Calu3 (cell line): ENCODE data around the gene PDE7B. TPM values are rescaled to one million over a fixed set of nuclear protein-coding genes. Genes with fewer than 3 reads are reported as not detected.

Source experiments
- BruUV-seq: library from RNA; stranded (reverse); fragments of 400-500 nt; replicated peaks from 2 replicates; lab custom pipeline; 2021; lab: Mats Ljungman, UMichigan
- CTCF ChIA-PET: fragments of 300-600 bp; sonication (Branson Sonifier 250); formaldehyde crosslinking; loops from one replicate; lab custom pipeline; 2022; ENCODE audit warnings: antibody characterized with exemption; lab: Charles Lee
- DNase-seq: peaks from one replicate; pipeline ENCODE4 v3.0.0; 2022
- H3K27ac Mint-ChIP-seq: one replicate; pipeline ENCODE4 v1.8.0; 2022; ENCODE audit warnings: mixed read lengths; ENCODE audit not compliant: unreplicated experiment
- H3K27me3 Mint-ChIP-seq: one replicate; pipeline ENCODE4 v1.8.0; 2022; ENCODE audit warnings: mixed read lengths; ENCODE audit not compliant: unreplicated experiment
- H3K36me3 Mint-ChIP-seq: one replicate; pipeline ENCODE4 v1.8.0; 2022; ENCODE audit warnings: mild to moderate bottlenecking, moderate library complexity, mixed read lengths; ENCODE audit not compliant: insufficient read depth, unreplicated experiment
- H3K4me1 Mint-ChIP-seq: one replicate; pipeline ENCODE4 v1.8.0; 2022; ENCODE audit warnings: mild to moderate bottlenecking, low read depth, mixed read lengths; ENCODE audit not compliant: unreplicated experiment
- H3K4me3 Mint-ChIP-seq: one replicate; pipeline ENCODE4 v1.8.0; 2022; ENCODE audit warnings: mild to moderate bottlenecking, low read depth, moderate library complexity, mixed read lengths; ENCODE audit not compliant: unreplicated experiment
- H3K9me3 Mint-ChIP-seq: one replicate; pipeline ENCODE4 v1.8.0; 2022; ENCODE audit warnings: low read depth, mixed read lengths; ENCODE audit not compliant: unreplicated experiment
- intact Hi-C: fragments of 100-400 bp; cut with micrococcal nuclease; formaldehyde crosslinking; loops from one replicate; pipeline ENCODE4 v1.10.0; 2022; ENCODE audit not compliant: unreplicated experiment
- total RNA-seq: library from RNA; stranded (reverse); gene quantifications from 2 replicates; pipeline ENCODE4 v1.2.3, GENCODE V29; 2022
- TF ChIP-seq, protein P1 (sequence below): fragments of 200-600 bp; IDR thresholded peaks from one replicate; pipeline ENCODE4 v1.8.0; 2022; ENCODE audit warnings: antibody characterized with exemption; ENCODE audit not compliant: unreplicated experiment

PDE7B gene
- total RNA-seq, 1 experiment from 2014 or later = 0.09 TPM

DNA sequence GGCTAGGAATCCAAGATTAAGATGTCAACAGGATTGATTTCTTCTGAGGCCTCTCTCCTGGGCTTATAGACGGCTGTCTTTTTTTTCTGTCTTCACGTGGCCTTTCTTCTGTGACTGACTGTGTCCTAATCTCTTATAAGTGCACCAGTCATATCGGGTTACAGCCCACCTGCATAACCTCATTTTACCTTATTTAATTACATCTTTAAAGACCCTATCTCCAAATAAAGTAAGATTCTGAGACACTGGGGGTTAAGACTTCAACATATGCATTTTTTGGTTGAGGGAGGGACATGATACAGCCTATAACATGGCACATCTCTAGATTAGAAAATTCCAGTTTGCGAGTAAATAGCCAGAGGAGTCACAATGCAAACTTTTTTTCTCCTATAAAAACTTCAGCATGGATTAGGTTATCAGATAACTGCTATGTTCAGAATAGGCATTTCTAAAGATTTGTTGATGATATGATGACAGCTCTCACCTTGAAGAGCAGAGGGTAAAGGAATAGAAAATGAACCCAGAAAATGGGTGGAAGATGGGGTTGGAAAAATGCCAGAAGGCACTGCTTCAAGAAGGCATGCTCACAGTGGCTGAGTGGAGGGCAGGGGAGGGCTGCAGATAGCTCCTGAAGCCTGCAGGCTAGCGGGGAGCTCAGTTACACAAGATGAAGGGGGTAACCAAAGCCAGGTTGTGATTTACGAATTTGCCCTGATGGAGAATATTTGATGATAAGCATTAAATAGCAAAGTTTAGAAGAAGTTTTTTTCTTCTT, 8.7 kb upstream of the PDE7B start:
- TF ChIP-seq, protein P1, sequence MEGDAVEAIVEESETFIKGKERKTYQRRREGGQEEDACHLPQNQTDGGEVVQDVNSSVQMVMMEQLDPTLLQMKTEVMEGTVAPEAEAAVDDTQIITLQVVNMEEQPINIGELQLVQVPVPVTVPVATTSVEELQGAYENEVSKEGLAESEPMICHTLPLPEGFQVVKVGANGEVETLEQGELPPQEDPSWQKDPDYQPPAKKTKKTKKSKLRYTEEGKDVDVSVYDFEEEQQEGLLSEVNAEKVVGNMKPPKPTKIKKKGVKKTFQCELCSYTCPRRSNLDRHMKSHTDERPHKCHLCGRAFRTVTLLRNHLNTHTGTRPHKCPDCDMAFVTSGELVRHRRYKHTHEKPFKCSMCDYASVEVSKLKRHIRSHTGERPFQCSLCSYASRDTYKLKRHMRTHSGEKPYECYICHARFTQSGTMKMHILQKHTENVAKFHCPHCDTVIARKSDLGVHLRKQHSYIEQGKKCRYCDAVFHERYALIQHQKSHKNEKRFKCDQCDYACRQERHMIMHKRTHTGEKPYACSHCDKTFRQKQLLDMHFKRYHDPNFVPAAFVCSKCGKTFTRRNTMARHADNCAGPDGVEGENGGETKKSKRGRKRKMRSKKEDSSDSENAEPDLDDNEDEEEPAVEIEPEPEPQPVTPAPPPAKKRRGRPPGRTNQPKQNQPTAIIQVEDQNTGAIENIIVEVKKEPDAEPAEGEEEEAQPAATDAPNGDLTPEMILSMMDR = no peak
- intact Hi-C loops = no loop called here
- H3K27me3 Mint-ChIP-seq = peaks cover 13% of the 10 kb centered on the region
- H3K9me3 Mint-ChIP-seq = no peaks in the 10 kb centered on the region
- no TSS peak for BruUV-seq
- DNase-seq = no peak
- no peak overlapping the region for H3K4me3 Mint-ChIP-seq
- no peaks in the 10 kb centered on the region for H3K4me1 Mint-ChIP-seq
- no peaks in the 10 kb centered on the region for H3K36me3 Mint-ChIP-seq
- CTCF ChIA-PET = no interaction called here
- no peak overlapping the region for H3K27ac Mint-ChIP-seq

DNA sequence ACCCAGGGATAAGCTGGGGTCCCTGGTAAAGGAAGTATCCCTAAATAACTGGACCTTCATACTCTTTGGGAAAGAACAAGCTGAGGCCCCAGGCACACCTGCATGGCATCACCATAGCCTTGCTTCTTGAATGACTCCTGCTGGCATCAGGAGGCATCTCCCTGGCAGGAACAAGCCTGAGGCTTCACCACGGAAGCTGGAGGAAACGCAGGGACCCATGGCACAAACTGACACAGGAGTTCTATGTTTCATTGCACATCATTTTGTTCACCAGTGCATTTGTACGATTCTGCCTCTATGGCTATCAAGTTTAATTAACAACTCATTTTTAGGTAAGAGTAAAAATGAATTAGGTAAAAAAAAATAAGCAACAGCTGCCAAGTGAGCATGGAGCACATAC, 619 bp upstream of the PDE7B start:
- no peaks in the 10 kb centered on the region for H3K36me3 Mint-ChIP-seq
- no peaks in the 10 kb centered on the region for H3K27me3 Mint-ChIP-seq
- TF ChIP-seq, protein P1 = no peak
- no peak overlapping the region for H3K27ac Mint-ChIP-seq
- H3K4me1 Mint-ChIP-seq = peaks cover 10% of the 10 kb centered on the region
- intact Hi-C loops = no loop called here
- CTCF ChIA-PET = no interaction called here
- no TSS peak for BruUV-seq
- no peak overlapping the region for H3K4me3 Mint-ChIP-seq
- no peaks in the 10 kb centered on the region for H3K9me3 Mint-ChIP-seq
- DNase-seq = no peak

DNA sequence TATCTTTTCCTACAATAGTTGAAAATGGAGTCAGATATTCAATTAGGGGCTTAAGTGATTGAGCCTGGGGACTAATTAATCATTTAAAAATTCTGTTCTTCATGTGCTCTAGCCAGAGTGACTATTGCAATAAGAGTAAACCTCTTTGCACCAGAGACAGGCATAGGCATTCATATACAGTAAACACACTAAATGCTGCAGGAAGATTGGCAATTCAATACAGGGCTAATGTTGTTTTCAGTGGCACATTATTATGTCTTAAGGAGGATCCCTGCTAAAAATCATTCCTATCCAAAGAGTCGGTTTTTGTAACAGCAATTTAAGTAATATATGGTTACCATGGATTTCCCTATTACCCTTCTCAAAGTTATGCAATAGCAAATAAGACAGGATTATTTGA, 1.2 kb downstream of the PDE7B start:
- intact Hi-C loops = no loop called here
- H3K4me1 Mint-ChIP-seq = peaks cover 10% of the 10 kb centered on the region
- CTCF ChIA-PET = no interaction called here

DNA sequence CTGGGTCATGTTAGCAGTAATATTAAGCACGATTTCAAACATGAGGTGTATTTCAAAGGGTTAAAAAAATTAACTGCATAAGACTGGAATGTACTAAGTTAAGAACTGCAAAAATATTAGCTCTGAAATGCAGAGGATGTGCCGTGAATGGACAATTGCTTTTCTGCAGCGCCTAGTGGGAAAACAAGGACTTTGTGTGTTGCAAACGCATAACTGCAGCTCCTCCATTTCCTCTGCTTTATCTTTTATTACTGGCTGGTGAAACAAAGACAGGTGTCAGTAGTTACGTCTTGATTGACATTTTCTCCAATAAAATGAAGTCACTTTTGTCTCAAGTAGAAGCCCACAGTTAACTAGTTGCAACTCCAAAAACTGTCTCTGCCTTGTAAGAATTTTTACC, 1.7 kb downstream of the PDE7B start:
- Mint-ChIP-seq H3K4me1 (peaks cover 10% of the 10 kb centered on the region), H3K4me3 (no peak overlapping the region), H3K36me3 (no peaks in the 10 kb centered on the region), H3K27ac (no peak overlapping the region), H3K9me3 (no peaks in the 10 kb centered on the region), H3K27me3 (no peaks in the 10 kb centered on the region)
- TF ChIP-seq, protein P1 = no peak
- intact Hi-C loops = no loop called here
- CTCF ChIA-PET = no interaction called here
- BruUV-seq = no TSS peak
- DNase-seq = no peak

More for the DNA sequence above, 1.2 kb downstream of the PDE7B start:
- Mint-ChIP-seq H3K9me3 (no peaks in the 10 kb centered on the region), H3K4me3 (no peak overlapping the region), H3K27ac (no peak overlapping the region), H3K36me3 (no peaks in the 10 kb centered on the region), H3K27me3 (no peaks in the 10 kb centered on the region)
- TF ChIP-seq, protein P1 = no peak
- DNase-seq = no peak
- BruUV-seq = no TSS peak
